Peyer's patch (tissue), 4 donors: ENCODE data around the gene TEF.

Experiments used
- POLR2A ChIP-seq, 2 donors: fragments of 450-650 bp; IDR thresholded peaks; one replicate each; pipeline ENCODE4 v1.5.1; 2017; ENCODE audit warnings: antibody characterized with exemption in 2 of 2, mild to moderate bottlenecking in 2 of 2, moderate library complexity in 2 of 2
- TF ChIP-seq, protein P1 (sequence below), 6 experiments: fragments of 450-650 bp in 4 of 6; fragments of 200-600 bp in 2 of 6; sonication (generic) in 1 of 6; IDR thresholded peaks; one replicate each; pipeline ENCODE4 v1.5.1; 2017 to 2019; ENCODE audit warnings: antibody characterized with exemption in 6 of 6, mild to moderate bottlenecking in 3 of 6, moderate library complexity in 1 of 6

GRCh38 chr22:41415554-41415953 lies 33.8 kb downstream of the TEF start:
- TF ChIP-seq, protein P1, sequence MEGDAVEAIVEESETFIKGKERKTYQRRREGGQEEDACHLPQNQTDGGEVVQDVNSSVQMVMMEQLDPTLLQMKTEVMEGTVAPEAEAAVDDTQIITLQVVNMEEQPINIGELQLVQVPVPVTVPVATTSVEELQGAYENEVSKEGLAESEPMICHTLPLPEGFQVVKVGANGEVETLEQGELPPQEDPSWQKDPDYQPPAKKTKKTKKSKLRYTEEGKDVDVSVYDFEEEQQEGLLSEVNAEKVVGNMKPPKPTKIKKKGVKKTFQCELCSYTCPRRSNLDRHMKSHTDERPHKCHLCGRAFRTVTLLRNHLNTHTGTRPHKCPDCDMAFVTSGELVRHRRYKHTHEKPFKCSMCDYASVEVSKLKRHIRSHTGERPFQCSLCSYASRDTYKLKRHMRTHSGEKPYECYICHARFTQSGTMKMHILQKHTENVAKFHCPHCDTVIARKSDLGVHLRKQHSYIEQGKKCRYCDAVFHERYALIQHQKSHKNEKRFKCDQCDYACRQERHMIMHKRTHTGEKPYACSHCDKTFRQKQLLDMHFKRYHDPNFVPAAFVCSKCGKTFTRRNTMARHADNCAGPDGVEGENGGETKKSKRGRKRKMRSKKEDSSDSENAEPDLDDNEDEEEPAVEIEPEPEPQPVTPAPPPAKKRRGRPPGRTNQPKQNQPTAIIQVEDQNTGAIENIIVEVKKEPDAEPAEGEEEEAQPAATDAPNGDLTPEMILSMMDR (IDR thresholded peaks at IDR 0.05): no peak
- no peak for TF ChIP-seq POLR2A (IDR thresholded peaks at IDR 0.05)
